Measurements from ENCODE around the gene NPAS3.

Gene NPAS3

GRCh38 chr14:33493266-33493665 is 554.6 kb downstream of the NPAS3 start:
- Histone ChIP-seq H3K9ac (ENCODE audit: low read length in 5 of 5) (no peak overlapping the region), H3K9me3 (ENCODE audit: control insufficient read depth in 5 of 5, low read length in 5 of 5) (peaks cover 0 to 8% (median 0%) of the 10 kb centered on the region in 5 donors), H3K36me3 (ENCODE audit: control insufficient read depth in 5 of 5, insufficient read depth in 5 of 5, low read length in 5 of 5) (no peaks in the 10 kb centered on the region), H3K27me3 (ENCODE audit: control insufficient read depth in 5 of 5, insufficient read depth in 4 of 5, low read length in 5 of 5) (no peaks in the 10 kb centered on the region), H3K4me3 (ENCODE audit: low read depth in 1 of 5, low read length in 5 of 5) (no peak overlapping the region), H3K27ac (ENCODE audit: low read depth, low read length) (no peak overlapping the region), H3K4me1 (ENCODE audit: control insufficient read depth in 5 of 5, insufficient read depth in 5 of 5, low read length in 5 of 5) (no peaks in the 10 kb centered on the region)

- Histone ChIP-seq H3K9me3 (ENCODE audit: control insufficient read depth in 5 of 5, low read length in 5 of 5) (peaks cover 0 to 8% (median 0%) of the 10 kb centered on the region in 5 donors), H3K36me3 (ENCODE audit: control insufficient read depth in 5 of 5, insufficient read depth in 5 of 5, low read length in 5 of 5) (no peaks in the 10 kb centered on the region), H3K9ac (ENCODE audit: low read length in 5 of 5) (no peak overlapping the region), H3K27ac (ENCODE audit: low read depth, low read length) (no peak overlapping the region), H3K4me1 (ENCODE audit: control insufficient read depth in 5 of 5, insufficient read depth in 5 of 5, low read length in 5 of 5) (no peaks in the 10 kb centered on the region), H3K27me3 (ENCODE audit: control insufficient read depth in 5 of 5, insufficient read depth in 4 of 5, low read length in 5 of 5) (no peaks in the 10 kb centered on the region), H3K4me3 (ENCODE audit: low read depth in 1 of 5, low read length in 5 of 5) (no peak overlapping the region)
Observed at GRCh38 chr14:33493990-33494389, 555.3 kb downstream of the NPAS3 start.

- Histone ChIP-seq H3K4me3 (ENCODE audit: low read depth in 1 of 5, low read length in 5 of 5) (no peak overlapping the region), H3K36me3 (ENCODE audit: control insufficient read depth in 5 of 5, insufficient read depth in 5 of 5, low read length in 5 of 5) (no peaks in the 10 kb centered on the region), H3K9ac (ENCODE audit: low read length in 5 of 5) (no peak overlapping the region), H3K27ac (ENCODE audit: low read depth, low read length) (no peak overlapping the region), H3K27me3 (ENCODE audit: control insufficient read depth in 5 of 5, insufficient read depth in 4 of 5, low read length in 5 of 5) (no peaks in the 10 kb centered on the region), H3K4me1 (ENCODE audit: control insufficient read depth in 5 of 5, insufficient read depth in 5 of 5, low read length in 5 of 5) (no peaks in the 10 kb centered on the region), H3K9me3 (ENCODE audit: control insufficient read depth in 5 of 5, low read length in 5 of 5) (no peaks in the 10 kb centered on the region)
Observed at GRCh38 chr14:33499687-33500086, 561.0 kb downstream of the NPAS3 start.

- H3K4me3 ChIP-seq (ENCODE audit: low read depth in 1 of 5, low read length in 5 of 5): no peak overlapping the region
- H3K9ac ChIP-seq (ENCODE audit: low read length in 5 of 5): no peak overlapping the region
- H3K36me3 ChIP-seq (ENCODE audit: control insufficient read depth in 5 of 5, insufficient read depth in 5 of 5, low read length in 5 of 5): no peaks in the 10 kb centered on the region
- H3K27me3 ChIP-seq (ENCODE audit: control insufficient read depth in 5 of 5, insufficient read depth in 4 of 5, low read length in 5 of 5): no peaks in the 10 kb centered on the region
- H3K4me1 ChIP-seq (ENCODE audit: control insufficient read depth in 5 of 5, insufficient read depth in 5 of 5, low read length in 5 of 5): no peaks in the 10 kb centered on the region
- no peaks in the 10 kb centered on the region for H3K9me3 ChIP-seq (ENCODE audit: control insufficient read depth in 5 of 5, low read length in 5 of 5)
- no peak overlapping the region for H3K27ac ChIP-seq (ENCODE audit: low read depth, low read length)
Observed at GRCh38 chr14:33504246-33505099, 565.8 kb downstream of the NPAS3 start.

GRCh38 chr14:33505266-33505962 is 566.7 kb downstream of the NPAS3 start:
- H3K4me3 ChIP-seq (ENCODE audit: low read depth in 1 of 5, low read length in 5 of 5): no peak overlapping the region
- H3K9me3 ChIP-seq (ENCODE audit: control insufficient read depth in 5 of 5, low read length in 5 of 5): no peaks in the 10 kb centered on the region
- H3K4me1 ChIP-seq (ENCODE audit: control insufficient read depth in 5 of 5, insufficient read depth in 5 of 5, low read length in 5 of 5): no peaks in the 10 kb centered on the region
- no peaks in the 10 kb centered on the region for H3K36me3 ChIP-seq (ENCODE audit: control insufficient read depth in 5 of 5, insufficient read depth in 5 of 5, low read length in 5 of 5)
- H3K27me3 ChIP-seq (ENCODE audit: control insufficient read depth in 5 of 5, insufficient read depth in 4 of 5, low read length in 5 of 5): no peaks in the 10 kb centered on the region
- no peak overlapping the region for H3K9ac ChIP-seq (ENCODE audit: low read length in 5 of 5)
- H3K27ac ChIP-seq (ENCODE audit: low read depth, low read length): no peak overlapping the region

- no peak overlapping the region for H3K27ac ChIP-seq (ENCODE audit: low read depth, low read length)
- H3K9me3 ChIP-seq (ENCODE audit: control insufficient read depth in 5 of 5, low read length in 5 of 5): no peaks in the 10 kb centered on the region
- H3K4me3 ChIP-seq (ENCODE audit: low read depth in 1 of 5, low read length in 5 of 5): no peak overlapping the region
- no peaks in the 10 kb centered on the region for H3K4me1 ChIP-seq (ENCODE audit: control insufficient read depth in 5 of 5, insufficient read depth in 5 of 5, low read length in 5 of 5)
- no peaks in the 10 kb centered on the region for H3K36me3 ChIP-seq (ENCODE audit: control insufficient read depth in 5 of 5, insufficient read depth in 5 of 5, low read length in 5 of 5)
- no peak overlapping the region for H3K9ac ChIP-seq (ENCODE audit: low read length in 5 of 5)
- no peaks in the 10 kb centered on the region for H3K27me3 ChIP-seq (ENCODE audit: control insufficient read depth in 5 of 5, insufficient read depth in 4 of 5, low read length in 5 of 5)
Observed at GRCh38 chr14:33505963-33506329, 567.3 kb downstream of the NPAS3 start.

GRCh38 chr14:33508126-33509062 is 569.7 kb downstream of the NPAS3 start:
- no peaks in the 10 kb centered on the region for H3K36me3 ChIP-seq (ENCODE audit: control insufficient read depth in 5 of 5, insufficient read depth in 5 of 5, low read length in 5 of 5)
- H3K27ac ChIP-seq (ENCODE audit: low read depth, low read length): no peak overlapping the region

GRCh38 chr14:33509454-33509853 is 570.8 kb downstream of the NPAS3 start:
- Histone ChIP-seq H3K4me3 (ENCODE audit: low read depth in 1 of 5, low read length in 5 of 5) (no peak overlapping the region), H3K27ac (ENCODE audit: low read depth, low read length) (no peak overlapping the region)

More at GRCh38 chr14:33508126-33509062, 569.7 kb downstream of the NPAS3 start:
- Histone ChIP-seq H3K9ac (ENCODE audit: low read length in 5 of 5) (no peak overlapping the region), H3K4me3 (ENCODE audit: low read depth in 1 of 5, low read length in 5 of 5) (no peak overlapping the region), H3K27me3 (ENCODE audit: control insufficient read depth in 5 of 5, insufficient read depth in 4 of 5, low read length in 5 of 5) (no peaks in the 10 kb centered on the region), H3K9me3 (ENCODE audit: control insufficient read depth in 5 of 5, low read length in 5 of 5) (no peaks in the 10 kb centered on the region), H3K4me1 (ENCODE audit: control insufficient read depth in 5 of 5, insufficient read depth in 5 of 5, low read length in 5 of 5) (no peaks in the 10 kb centered on the region)

GRCh38 chr14:33510063-33510481 is 571.4 kb downstream of the NPAS3 start:
- Histone ChIP-seq H3K36me3 (ENCODE audit: control insufficient read depth in 5 of 5, insufficient read depth in 5 of 5, low read length in 5 of 5) (no peaks in the 10 kb centered on the region), H3K9me3 (ENCODE audit: control insufficient read depth in 5 of 5, low read length in 5 of 5) (no peaks in the 10 kb centered on the region), H3K4me1 (ENCODE audit: control insufficient read depth in 5 of 5, insufficient read depth in 5 of 5, low read length in 5 of 5) (no peaks in the 10 kb centered on the region), H3K27ac (ENCODE audit: low read depth, low read length) (no peak overlapping the region), H3K27me3 (ENCODE audit: control insufficient read depth in 5 of 5, insufficient read depth in 4 of 5, low read length in 5 of 5) (no peaks in the 10 kb centered on the region), H3K4me3 (ENCODE audit: low read depth in 1 of 5, low read length in 5 of 5) (no peak overlapping the region), H3K9ac (ENCODE audit: low read length in 5 of 5) (no peak overlapping the region)

More at GRCh38 chr14:33509454-33509853, 570.8 kb downstream of the NPAS3 start:
- no peaks in the 10 kb centered on the region for H3K36me3 ChIP-seq (ENCODE audit: control insufficient read depth in 5 of 5, insufficient read depth in 5 of 5, low read length in 5 of 5)
- H3K9ac ChIP-seq (ENCODE audit: low read length in 5 of 5): no peak overlapping the region
- no peaks in the 10 kb centered on the region for H3K9me3 ChIP-seq (ENCODE audit: control insufficient read depth in 5 of 5, low read length in 5 of 5)
- H3K4me1 ChIP-seq (ENCODE audit: control insufficient read depth in 5 of 5, insufficient read depth in 5 of 5, low read length in 5 of 5): no peaks in the 10 kb centered on the region
- no peaks in the 10 kb centered on the region for H3K27me3 ChIP-seq (ENCODE audit: control insufficient read depth in 5 of 5, insufficient read depth in 4 of 5, low read length in 5 of 5)
